Measurements from ENCODE around the gene CTU2.
"Not testable (repeated sequence)": the region's sequence is repeated elsewhere in the genome, so short reads cannot be mapped to it uniquely, and the experiment has no call there.

CTU2 gene

GRCh38 chr16:88706229-88706964 is at the start of gene CTU2, which contains the start of gene RNF166:
Gene CTU2 (plus strand): TSS chr16:88706503. CDS start chr16:88706531, 28 bp downstream.
Gene RNF166 (minus strand): TSS chr16:88706408. CDS start chr16:88706325, 83 bp downstream.
- peak; percentile 95 for DNase-seq

- no peak for DNase-seq
Measured at GRCh38 chr16:88657371-88657770, 48.9 kb upstream of the CTU2 start.

- no peak for DNase-seq
Measured at GRCh38 chr16:88658714-88659113, 47.6 kb upstream of the CTU2 start.

- no peak for DNase-seq
Measured at GRCh38 chr16:88659160-88659559, 47.1 kb upstream of the CTU2 start.

GRCh38 chr16:88661468-88661867 is 44.8 kb upstream of the CTU2 start:
- DNase-seq: no peak

GRCh38 chr16:88662222-88662842 is 44.0 kb upstream of the CTU2 start:
- peak; percentile 32 for DNase-seq

- peak; percentile 94 for DNase-seq
Measured at GRCh38 chr16:88662843-88663606, 43.3 kb upstream of the CTU2 start, which contains the start of gene MVD. Gene MVD (minus strand): TSS chr16:88663091. CDS start chr16:88663080, 11 bp downstream.

GRCh38 chr16:88665148-88665547 is 41.2 kb upstream of the CTU2 start:
- DNase-seq: no peak

- no peak for DNase-seq
Measured at GRCh38 chr16:88665570-88665969, 40.7 kb upstream of the CTU2 start.

- no peak for DNase-seq
Measured at GRCh38 chr16:88667461-88667860, 38.8 kb upstream of the CTU2 start.

GRCh38 chr16:88669493-88669892 is 36.8 kb upstream of the CTU2 start:
- not testable (repeated sequence) for DNase-seq

GRCh38 chr16:88669980-88670379 is 36.3 kb upstream of the CTU2 start:
- no peak for DNase-seq

- no peak for DNase-seq
Measured at GRCh38 chr16:88671806-88672205, 34.5 kb upstream of the CTU2 start.

- no peak for DNase-seq
Measured at GRCh38 chr16:88672776-88673175, 33.5 kb upstream of the CTU2 start.

- DNase-seq: no peak
Measured at GRCh38 chr16:88673716-88674379, 32.5 kb upstream of the CTU2 start.

- no peak for DNase-seq
Measured at GRCh38 chr16:88676502-88677242, 29.6 kb upstream of the CTU2 start.

GRCh38 chr16:88677721-88678120 is 28.6 kb upstream of the CTU2 start:
- DNase-seq: no peak

- DNase-seq: no peak
Measured at GRCh38 chr16:88678224-88678979, 27.9 kb upstream of the CTU2 start.

GRCh38 chr16:88680554-88681083 is 25.7 kb upstream of the CTU2 start:
- DNase-seq: no peak

- DNase-seq: no peak
Measured at GRCh38 chr16:88681084-88681680, 25.1 kb upstream of the CTU2 start.
